GM19328 (cell line): ENCODE measurements around the gene EXOC5.

Source experiments
- ATAC-seq: cut with Tn5 transposase; IDR thresholded peaks from one replicate; pipeline ENCODE4 v1.9.1; 2021; ENCODE audit warnings: mild to moderate bottlenecking, moderate library complexity; ENCODE audit not compliant: unreplicated experiment

The EXOC5 gene

DNA sequence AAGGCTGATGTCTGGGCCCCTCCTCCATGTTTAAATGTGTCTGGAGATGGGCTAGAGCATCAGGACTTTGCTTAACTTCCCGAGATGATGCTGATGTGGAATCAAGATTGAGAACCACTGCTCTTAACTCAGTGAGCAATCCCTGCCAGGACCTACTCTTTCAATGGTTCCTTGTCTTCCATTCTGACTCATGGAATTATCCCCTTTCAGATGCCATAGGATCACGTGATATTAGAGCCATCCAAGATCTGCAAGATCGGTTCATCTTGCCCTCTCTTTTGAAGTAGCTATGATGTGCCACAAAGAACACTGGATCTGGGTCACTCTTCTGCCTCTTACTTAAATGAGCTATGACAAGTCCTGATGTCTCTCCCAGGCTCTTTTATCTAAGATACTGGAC lies 96.8 kb downstream of the EXOC5 start:
- no peak for ATAC-seq

DNA sequence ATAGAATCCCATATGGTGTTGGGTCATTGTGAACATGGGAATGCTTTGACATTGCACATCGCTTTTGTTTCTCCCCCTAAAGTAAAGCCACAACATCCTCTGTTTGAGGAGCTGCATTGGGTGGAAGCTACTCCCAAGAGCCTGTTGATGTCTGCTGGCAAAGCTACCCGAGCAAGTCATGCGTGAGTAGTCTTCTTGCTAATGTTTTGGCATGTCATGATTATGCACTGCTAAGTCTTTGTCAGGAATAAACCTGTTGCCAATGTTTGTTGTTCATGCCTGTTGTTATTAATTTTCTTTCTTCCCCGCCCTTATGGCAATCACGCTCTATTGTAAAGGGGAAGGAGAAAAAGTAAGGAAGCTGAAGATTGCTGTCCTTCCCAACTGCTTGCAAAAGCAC lies 97.3 kb downstream of the EXOC5 start:
- no peak for ATAC-seq

DNA sequence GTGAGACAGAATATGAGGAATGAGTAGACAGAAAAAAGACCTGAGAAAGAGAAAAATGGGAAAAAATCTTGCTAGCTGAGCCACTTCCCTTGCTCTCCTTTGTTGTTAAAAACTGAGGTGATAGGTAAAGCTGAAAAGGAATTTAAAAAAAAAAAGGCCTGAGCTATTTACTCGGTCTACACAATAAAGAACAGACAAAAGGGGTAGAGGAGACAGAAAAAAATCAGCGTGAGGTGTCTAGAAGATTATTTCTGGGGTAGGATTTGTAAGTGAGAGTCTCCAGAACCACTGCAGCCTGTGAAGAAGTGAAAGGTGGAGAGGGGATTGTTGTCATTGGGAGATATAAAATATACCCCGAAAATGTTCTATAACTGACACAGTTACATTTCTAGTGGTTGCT lies 98.8 kb downstream of the EXOC5 start:
- no peak for ATAC-seq

- no peak for ATAC-seq
Measured at GRCh38 chr14:57168138-57168679, 100.5 kb downstream of the EXOC5 start.

DNA sequence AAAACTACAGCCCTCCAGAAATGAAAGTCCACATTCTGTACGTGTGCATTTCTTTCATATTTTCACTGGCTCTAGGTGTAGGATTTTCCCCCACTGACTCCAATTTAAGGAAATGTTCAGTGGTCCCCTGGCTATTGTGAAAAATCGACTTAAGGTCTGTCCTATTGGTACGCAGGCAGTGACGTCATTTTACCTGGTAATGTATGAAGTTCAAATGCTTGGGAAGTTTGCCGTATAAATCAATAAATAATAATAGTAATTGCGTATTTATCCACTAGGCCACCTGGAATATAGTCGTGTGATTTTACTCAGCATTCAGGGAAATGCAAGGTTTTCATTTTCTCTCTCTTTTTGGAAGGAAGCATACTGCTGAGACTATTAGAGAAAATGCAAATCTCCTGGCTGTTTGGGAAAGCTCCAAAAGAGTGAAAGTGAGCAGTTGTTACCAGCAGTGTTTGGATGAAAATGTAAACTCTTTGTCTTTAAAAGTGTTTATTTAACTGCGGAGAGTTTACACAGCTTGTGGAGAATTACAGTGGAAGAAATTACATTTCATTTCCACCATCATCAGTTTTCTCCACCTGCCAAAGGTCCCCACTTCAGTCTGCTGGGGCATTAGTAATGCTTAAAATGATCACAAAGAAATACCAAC lies 107.0 kb downstream of the EXOC5 start:
- no peak for ATAC-seq

DNA sequence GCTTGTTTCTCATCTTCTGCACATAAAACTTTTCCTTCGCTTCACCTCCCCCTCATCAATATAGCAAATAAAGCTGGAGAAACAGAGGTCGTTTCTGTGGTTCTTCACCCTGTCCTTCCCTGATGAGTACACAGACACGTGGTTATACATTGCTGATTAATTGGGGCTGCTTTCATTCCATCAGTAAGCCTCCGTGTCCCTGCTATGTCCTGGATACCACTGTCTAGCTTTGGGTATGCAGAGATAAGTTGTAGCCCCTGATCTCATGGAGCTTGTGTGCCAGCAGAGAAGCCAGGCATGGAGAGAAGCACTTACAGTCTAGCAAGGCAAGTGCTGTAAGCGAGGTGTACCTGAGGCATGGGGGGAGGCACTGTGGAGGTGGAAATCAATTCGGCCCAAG lies 108.4 kb downstream of the EXOC5 start:
- ATAC-seq: no peak

DNA sequence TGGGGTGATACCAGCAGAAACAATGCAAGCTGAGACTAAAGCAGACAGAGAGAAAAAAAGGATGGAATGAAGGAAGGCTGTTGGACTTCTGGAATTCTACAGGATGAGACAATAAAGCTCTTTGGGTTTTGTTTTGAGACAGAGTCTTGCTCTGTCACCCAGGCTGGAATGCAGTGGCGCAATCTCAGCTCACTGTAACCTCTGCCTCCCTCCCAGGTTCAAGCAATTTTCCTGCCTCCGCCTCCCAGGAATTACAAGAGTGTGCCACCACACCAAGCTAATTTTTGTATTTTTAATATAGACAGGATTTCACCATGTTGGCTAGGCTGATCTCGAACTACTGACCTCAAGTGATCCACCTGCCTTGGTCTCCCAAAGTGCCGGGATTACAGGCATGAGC lies 115.4 kb downstream of the EXOC5 start:
- ATAC-seq: no peak
